PC-9 (cell line): ENCODE data around the gene PRDX1.

Source experiments
- CTCF ChIP-seq: fragments of 200-600 bp; sonication (generic); conservative IDR thresholded peaks from 2 replicates; pipeline ENCODE4 v1.6.1; 2017; ENCODE audit warnings: mixed run types, antibody characterized with exemption, mild to moderate bottlenecking, moderate library complexity
- EZH2 ChIP-seq: fragments of 200-600 bp; sonication (generic); IDR thresholded peaks from 2 replicates; pipeline ENCODE4 v1.8.0; 2017; ENCODE audit warnings: antibody characterized with exemption, low read depth

DNA sequence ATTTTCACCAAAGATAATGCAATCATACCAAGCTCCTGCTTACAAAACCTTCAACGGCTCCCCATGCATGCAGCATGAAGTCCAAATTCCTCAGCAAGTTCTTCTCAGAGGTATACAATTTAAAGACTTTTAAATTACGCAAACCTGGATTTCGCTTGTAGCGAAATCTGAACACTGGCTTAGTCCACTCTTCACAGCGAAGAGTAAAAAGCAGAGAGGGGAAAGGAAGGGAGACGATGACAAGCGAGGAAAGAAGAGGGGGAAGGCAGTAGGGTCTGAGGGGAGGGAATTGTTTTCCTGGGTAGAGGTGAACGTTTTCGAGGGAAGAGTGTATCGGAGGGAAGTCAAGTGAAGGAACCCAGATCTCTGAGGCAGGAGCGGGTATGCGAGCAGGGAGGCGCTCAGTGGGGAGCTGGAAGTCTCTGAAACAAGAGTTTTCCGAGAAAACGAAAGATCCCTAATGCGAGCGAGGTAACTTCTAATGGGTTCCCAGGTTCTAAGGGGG lies 31.5 kb downstream of the PRDX1 start:
- TF ChIP-seq CTCF (no peak), EZH2 (no peak)
